HepG2 (cell line): ENCODE data around the gene CDT1. TPM values are rescaled to one million over a fixed set of nuclear protein-coding genes. Genes with fewer than 3 reads are reported as not detected.

ENCODE experiments used
- CHCHD3 ChIP-seq: sonication (generic); formaldehyde crosslinking; IDR thresholded peaks from 2 replicates; pipeline ENCODE4 v1.8.0; 2022; ENCODE audit warnings: mild to moderate bottlenecking, missing genetic modification reagents, moderate library complexity
- ELF4 ChIP-seq: sonication (generic); formaldehyde crosslinking; IDR thresholded peaks from 2 replicates; pipeline ENCODE4 v1.5.0; 2020; ENCODE audit warnings: missing genetic modification reagents, mild to moderate bottlenecking, moderate library complexity, borderline replicate concordance
- FOXJ3 ChIP-seq: sonication (generic); formaldehyde crosslinking; IDR thresholded peaks from 2 replicates; pipeline ENCODE4 v1.4.0; 2020; ENCODE audit warnings: missing genetic modification reagents, mild to moderate bottlenecking, borderline replicate concordance
- MIER3 ChIP-seq: IDR thresholded peaks from 2 replicates; pipeline ENCODE4 v1.6.1; 2016; ENCODE audit warnings: missing compliant biosample characterization, borderline replicate concordance
- PHF5A ChIP-seq: IDR thresholded peaks from one replicate; pipeline ENCODE4 v1.6.1; 2018; ENCODE audit warnings: low read depth, missing genetic modification reagents; ENCODE audit not compliant: unreplicated experiment
- PRPF4 ChIP-seq: fragments of 200-400 bp; formaldehyde crosslinking; IDR thresholded peaks from 2 replicates; pipeline ENCODE4 v1.6.1; 2016; ENCODE audit warnings: low read length, low read depth; ENCODE audit not compliant: poor library complexity, severe bottlenecking
- SMAD9 ChIP-seq: sonication (generic); formaldehyde crosslinking; IDR thresholded peaks from 2 replicates; pipeline ENCODE4 v1.5.1; 2020; ENCODE audit warnings: mild to moderate bottlenecking, missing genetic modification reagents
- ZNF264 ChIP-seq: sonication (generic); formaldehyde crosslinking; IDR thresholded peaks from 2 replicates; pipeline ENCODE4 v1.4.0; 2020; ENCODE audit warnings: missing genetic modification reagents
- ZNF326 ChIP-seq: sonication (generic); formaldehyde crosslinking; IDR thresholded peaks from 2 replicates; pipeline ENCODE4 v1.4.0; 2020; ENCODE audit warnings: missing genetic modification reagents, borderline replicate concordance
- ZNF549 ChIP-seq: sonication (generic); formaldehyde crosslinking; IDR thresholded peaks from 2 replicates; pipeline ENCODE4 v1.5.0; 2020; ENCODE audit warnings: missing genetic modification reagents
- ZNF577 ChIP-seq: sonication (generic); formaldehyde crosslinking; IDR thresholded peaks from 2 replicates; pipeline ENCODE4 v1.4.0; 2020; ENCODE audit warnings: mild to moderate bottlenecking, low read depth, missing genetic modification reagents, borderline replicate concordance
- polyA plus RNA-seq, 8 experiments: library from polyadenylated mRNA; depleted of rRNA in 3 of 8; stranded (reverse) in 7 of 8; unstranded in 1 of 8; fragments of >200 nt; fragmentation: Illumina TruSeq in 4 of 8; extraction: Trizol in 4 of 8; gene quantifications; 2 replicates each; pipeline versions ENCODE4 v1.2.1 to v1.2.3, GENCODE V29; 2011 to 2016; ENCODE audit warnings: low read depth in 4 of 8, missing spikeins in 1 of 8, mixed read lengths in 1 of 8; ENCODE audit not compliant: insufficient read depth in 1 of 8
- total RNA-seq, 5 experiments: library from RNA; depleted of rRNA; stranded (reverse); fragments of >200 nt; fragmentation: Illumina TruSeq; extraction: Trizol; gene quantifications; 2 replicates each; pipeline ENCODE4 v1.2.3, GENCODE V29; 2016; ENCODE audit warnings: low read depth in 1 of 5
- TF ChIP-seq, protein P1 (sequence below): sonication (generic); formaldehyde crosslinking; IDR thresholded peaks from 2 replicates; pipeline ENCODE4 v1.4.0; 2020; ENCODE audit warnings: missing genetic modification reagents
- TF ChIP-seq, protein P2 (sequence below): sonication (generic); formaldehyde crosslinking; IDR thresholded peaks from 2 replicates; pipeline ENCODE4 v1.8.1; 2023; ENCODE audit warnings: mild to moderate bottlenecking, inconsistent platforms, moderate library complexity, missing genetic modification reagents, borderline replicate concordance
- TF ChIP-seq, protein P3 (sequence below): sonication (generic); formaldehyde crosslinking; IDR thresholded peaks from 2 replicates; pipeline ENCODE4 v1.4.0; 2020; ENCODE audit warnings: mild to moderate bottlenecking, missing genetic modification reagents, borderline replicate concordance
- TF ChIP-seq, protein P4 (sequence below): sonication (generic); formaldehyde crosslinking; IDR thresholded peaks from 2 replicates; pipeline ENCODE4 v1.5.1; 2020; ENCODE audit warnings: mild to moderate bottlenecking, missing genetic modification reagents, moderate library complexity

Gene CDT1
- total and polyA plus RNA-seq, 2 of the 13 experiments (the other 11 are each of a cell fraction or from before 2014, with no cell fraction given) = 23.1 to 23.8 TPM

DNA sequence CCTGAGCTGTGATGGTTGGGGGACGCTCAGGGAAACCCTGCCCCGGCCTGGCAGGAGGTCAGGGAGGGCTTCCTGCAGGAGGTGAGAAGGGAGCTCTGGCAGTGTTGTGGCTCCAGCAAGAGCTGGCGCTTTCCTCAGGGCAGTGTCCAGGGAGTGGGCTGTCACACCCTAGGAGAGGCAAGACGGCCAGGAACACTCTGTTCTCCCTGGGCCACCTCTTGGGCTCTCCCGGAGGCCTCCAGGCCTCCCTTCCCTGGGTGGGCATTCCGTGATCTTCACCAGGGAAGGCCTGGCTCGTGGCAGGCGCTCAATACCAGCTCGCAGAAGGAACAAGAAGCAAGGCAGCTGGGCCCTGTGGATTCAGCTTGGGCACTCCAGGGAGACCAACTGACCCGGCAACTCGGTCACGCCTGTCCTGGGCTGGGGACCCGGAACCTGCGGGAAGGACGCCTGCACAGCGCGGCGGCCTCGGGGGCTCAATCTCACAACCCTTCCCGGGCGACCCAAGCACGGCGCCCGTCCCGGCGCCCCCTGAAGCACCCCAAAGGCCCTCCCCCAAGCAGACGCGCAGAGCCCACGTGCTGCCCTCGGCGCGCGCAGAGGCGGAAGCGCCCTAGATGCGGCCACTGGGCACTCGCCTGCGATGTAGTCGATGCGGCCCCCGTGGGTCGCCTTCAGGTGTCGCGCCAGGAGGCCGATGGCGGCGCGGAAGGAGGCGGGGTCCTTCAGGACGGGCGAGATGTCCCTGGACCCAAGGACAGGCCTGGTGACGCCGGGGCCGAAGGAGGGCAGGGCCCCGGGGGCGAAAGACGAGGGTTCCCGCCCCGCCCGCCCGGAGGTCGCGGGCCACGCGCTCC, 7.6 kb downstream of the CDT1 start (continued):
- no peak; the same call in 1 of the 2 replicates for TF ChIP-seq ELF4 (CRISPR knock-in tag)
- TF ChIP-seq, protein P1, sequence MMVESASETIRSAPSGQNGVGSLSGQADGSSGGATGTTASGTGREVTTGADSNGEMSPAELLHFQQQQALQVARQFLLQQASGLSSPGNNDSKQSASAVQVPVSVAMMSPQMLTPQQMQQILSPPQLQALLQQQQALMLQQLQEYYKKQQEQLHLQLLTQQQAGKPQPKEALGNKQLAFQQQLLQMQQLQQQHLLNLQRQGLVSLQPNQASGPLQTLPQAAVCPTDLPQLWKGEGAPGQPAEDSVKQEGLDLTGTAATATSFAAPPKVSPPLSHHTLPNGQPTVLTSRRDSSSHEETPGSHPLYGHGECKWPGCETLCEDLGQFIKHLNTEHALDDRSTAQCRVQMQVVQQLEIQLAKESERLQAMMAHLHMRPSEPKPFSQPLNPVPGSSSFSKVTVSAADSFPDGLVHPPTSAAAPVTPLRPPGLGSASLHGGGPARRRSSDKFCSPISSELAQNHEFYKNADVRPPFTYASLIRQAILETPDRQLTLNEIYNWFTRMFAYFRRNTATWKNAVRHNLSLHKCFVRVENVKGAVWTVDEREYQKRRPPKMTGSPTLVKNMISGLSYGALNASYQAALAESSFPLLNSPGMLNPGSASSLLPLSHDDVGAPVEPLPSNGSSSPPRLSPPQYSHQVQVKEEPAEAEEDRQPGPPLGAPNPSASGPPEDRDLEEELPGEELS (CRISPR knock-in tag) = peak; percentile 43; the same call in 1 of the 2 replicates
- TF ChIP-seq ZNF549 (CRISPR knock-in tag) = no peak; the same call in 1 of the 2 replicates
- TF ChIP-seq SMAD9 (CRISPR knock-in tag) = peak; percentile 60; the same call in 1 of the 2 replicates
- TF ChIP-seq, protein P2, sequence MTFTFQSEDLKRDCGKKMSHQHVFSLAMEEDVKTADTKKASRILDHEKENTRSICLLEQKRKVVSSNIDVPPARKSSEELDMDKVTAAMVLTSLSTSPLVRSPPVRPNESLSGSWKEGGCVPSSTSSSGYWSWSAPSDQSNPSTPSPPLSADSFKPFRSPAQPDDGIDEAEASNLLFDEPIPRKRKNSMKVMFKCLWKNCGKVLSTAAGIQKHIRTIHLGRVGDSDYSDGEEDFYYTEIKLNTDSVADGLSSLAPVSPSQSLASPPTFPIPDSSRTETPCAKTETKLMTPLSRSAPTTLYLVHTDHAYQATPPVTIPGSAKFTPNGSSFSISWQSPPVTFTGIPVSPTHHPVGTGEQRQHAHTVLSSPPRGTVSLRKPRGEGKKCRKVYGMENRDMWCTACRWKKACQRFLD (CRISPR knock-in tag) = no peak; the same call in 1 of the 2 replicates
- TF ChIP-seq ZNF264 = 0 out of 2 replicates have a peak, but pooled peaks have one; percentile 45
- TF ChIP-seq ZNF326 (CRISPR knock-in tag) = no peak
- TF ChIP-seq ZNF577 (CRISPR knock-in tag) = 0 out of 2 replicates have a peak, but pooled peaks have one; percentile 82
- TF ChIP-seq FOXJ3 (CRISPR knock-in tag) = no peak
- TF ChIP-seq MIER3 (CRISPR knock-in tag) = no peak
- TF ChIP-seq, protein P3, sequence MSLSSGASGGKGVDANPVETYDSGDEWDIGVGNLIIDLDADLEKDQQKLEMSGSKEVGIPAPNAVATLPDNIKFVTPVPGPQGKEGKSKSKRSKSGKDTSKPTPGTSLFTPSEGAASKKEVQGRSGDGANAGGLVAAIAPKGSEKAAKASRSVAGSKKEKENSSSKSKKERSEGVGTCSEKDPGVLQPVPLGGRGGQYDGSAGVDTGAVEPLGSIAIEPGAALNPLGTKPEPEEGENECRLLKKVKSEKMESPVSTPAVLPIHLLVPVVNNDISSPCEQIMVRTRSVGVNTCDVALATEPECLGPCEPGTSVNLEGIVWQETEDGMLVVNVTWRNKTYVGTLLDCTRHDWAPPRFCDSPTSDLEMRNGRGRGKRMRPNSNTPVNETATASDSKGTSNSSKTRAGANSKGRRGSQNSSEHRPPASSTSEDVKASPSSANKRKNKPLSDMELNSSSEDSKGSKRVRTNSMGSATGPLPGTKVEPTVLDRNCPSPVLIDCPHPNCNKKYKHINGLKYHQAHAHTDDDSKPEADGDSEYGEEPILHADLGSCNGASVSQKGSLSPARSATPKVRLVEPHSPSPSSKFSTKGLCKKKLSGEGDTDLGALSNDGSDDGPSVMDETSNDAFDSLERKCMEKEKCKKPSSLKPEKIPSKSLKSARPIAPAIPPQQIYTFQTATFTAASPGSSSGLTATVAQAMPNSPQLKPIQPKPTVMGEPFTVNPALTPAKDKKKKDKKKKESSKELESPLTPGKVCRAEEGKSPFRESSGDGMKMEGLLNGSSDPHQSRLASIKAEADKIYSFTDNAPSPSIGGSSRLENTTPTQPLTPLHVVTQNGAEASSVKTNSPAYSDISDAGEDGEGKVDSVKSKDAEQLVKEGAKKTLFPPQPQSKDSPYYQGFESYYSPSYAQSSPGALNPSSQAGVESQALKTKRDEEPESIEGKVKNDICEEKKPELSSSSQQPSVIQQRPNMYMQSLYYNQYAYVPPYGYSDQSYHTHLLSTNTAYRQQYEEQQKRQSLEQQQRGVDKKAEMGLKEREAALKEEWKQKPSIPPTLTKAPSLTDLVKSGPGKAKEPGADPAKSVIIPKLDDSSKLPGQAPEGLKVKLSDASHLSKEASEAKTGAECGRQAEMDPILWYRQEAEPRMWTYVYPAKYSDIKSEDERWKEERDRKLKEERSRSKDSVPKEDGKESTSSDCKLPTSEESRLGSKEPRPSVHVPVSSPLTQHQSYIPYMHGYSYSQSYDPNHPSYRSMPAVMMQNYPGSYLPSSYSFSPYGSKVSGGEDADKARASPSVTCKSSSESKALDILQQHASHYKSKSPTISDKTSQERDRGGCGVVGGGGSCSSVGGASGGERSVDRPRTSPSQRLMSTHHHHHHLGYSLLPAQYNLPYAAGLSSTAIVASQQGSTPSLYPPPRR (CRISPR knock-in tag) = no peak
- peak; percentile 90; the same call in 1 of the 2 replicates for TF ChIP-seq CHCHD3 (CRISPR knock-in tag)
- TF ChIP-seq PHF5A (CRISPR knock-in tag) = no peak
- TF ChIP-seq PRPF4 = no peak
- TF ChIP-seq, protein P4, sequence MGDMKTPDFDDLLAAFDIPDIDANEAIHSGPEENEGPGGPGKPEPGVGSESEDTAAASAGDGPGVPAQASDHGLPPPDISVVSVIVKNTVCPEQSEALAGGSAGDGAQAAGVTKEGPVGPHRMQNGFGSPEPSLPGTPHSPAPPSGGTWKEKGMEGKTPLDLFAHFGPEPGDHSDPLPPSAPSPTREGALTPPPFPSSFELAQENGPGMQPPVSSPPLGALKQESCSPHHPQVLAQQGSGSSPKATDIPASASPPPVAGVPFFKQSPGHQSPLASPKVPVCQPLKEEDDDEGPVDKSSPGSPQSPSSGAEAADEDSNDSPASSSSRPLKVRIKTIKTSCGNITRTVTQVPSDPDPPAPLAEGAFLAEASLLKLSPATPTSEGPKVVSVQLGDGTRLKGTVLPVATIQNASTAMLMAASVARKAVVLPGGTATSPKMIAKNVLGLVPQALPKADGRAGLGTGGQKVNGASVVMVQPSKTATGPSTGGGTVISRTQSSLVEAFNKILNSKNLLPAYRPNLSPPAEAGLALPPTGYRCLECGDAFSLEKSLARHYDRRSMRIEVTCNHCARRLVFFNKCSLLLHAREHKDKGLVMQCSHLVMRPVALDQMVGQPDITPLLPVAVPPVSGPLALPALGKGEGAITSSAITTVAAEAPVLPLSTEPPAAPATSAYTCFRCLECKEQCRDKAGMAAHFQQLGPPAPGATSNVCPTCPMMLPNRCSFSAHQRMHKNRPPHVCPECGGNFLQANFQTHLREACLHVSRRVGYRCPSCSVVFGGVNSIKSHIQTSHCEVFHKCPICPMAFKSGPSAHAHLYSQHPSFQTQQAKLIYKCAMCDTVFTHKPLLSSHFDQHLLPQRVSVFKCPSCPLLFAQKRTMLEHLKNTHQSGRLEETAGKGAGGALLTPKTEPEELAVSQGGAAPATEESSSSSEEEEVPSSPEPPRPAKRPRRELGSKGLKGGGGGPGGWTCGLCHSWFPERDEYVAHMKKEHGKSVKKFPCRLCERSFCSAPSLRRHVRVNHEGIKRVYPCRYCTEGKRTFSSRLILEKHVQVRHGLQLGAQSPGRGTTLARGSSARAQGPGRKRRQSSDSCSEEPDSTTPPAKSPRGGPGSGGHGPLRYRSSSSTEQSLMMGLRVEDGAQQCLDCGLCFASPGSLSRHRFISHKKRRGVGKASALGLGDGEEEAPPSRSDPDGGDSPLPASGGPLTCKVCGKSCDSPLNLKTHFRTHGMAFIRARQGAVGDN (CRISPR knock-in tag) = peak; percentile 91; the same call in 1 of the 2 replicates
